ENCODE measurements around the gene LRP1B. TPM values are rescaled to one million over a fixed set of nuclear protein-coding genes. Genes with fewer than 3 reads are reported as not detected.

LRP1B gene
- total RNA-seq, 1 experiment from 2014 or later = 0.52 TPM

- TF ChIP-seq HMGXB4 (CRISPR knock-in tag; IDR thresholded peaks at IDR 0.05) = no peak
- TF ChIP-seq GABPB1 (CRISPR knock-in tag; IDR thresholded peaks at IDR 0.05) = no peak
- TF ChIP-seq GRHL2 (CRISPR knock-in tag; IDR thresholded peaks at IDR 0.05; ENCODE audit: insufficient replicate concordance, severe bottlenecking) = no peak
- TF ChIP-seq ARID4B (CRISPR knock-in tag; IDR thresholded peaks at IDR 0.05; ENCODE audit: borderline replicate concordance) = no peak
- no peak for TF ChIP-seq ZNF416 (CRISPR knock-in tag; IDR thresholded peaks at IDR 0.05)
- no peak for TF ChIP-seq NR2C2 (CRISPR knock-in tag; IDR thresholded peaks at IDR 0.05)
These were observed 230.0 kb downstream of the LRP1B start (continued) for GRCh38 chr2:141900826-141901225.

- ChIA-PET POLR2A (no interaction called here), CTCF (no interaction called here)
- ATAC-seq (0 out of 2 replicates have a peak, but pooled peaks have one; percentile 36), DNase-seq (ENCODE audit: low spot score) (no peak)
- Mint-ChIP-seq H3K9me3 (no peaks in the 10 kb centered on the region), H3K4me3 (no peak overlapping the region), H3K36me3 (no peaks in the 10 kb centered on the region), H3K27ac (no peak overlapping the region), H3K27me3 (ENCODE audit: low read depth) (no peaks in the 10 kb centered on the region), H3K4me1 (peaks cover 14% of the 10 kb centered on the region)
- TF ChIP-seq IRF2 (CRISPR knock-in tag; IDR thresholded peaks at IDR 0.05; ENCODE audit: borderline replicate concordance, low read depth) (no peak), PREB (CRISPR knock-in tag; IDR thresholded peaks at IDR 0.05; ENCODE audit: borderline replicate concordance) (no peak), GABPB1 (CRISPR knock-in tag; IDR thresholded peaks at IDR 0.05) (no peak), ARID4B (CRISPR knock-in tag; IDR thresholded peaks at IDR 0.05; ENCODE audit: borderline replicate concordance) (no peak), ATF2 (CRISPR knock-in tag; IDR thresholded peaks at IDR 0.05; ENCODE audit: borderline replicate concordance, low read depth) (no peak), ZNF423 (CRISPR knock-in tag; IDR thresholded peaks at IDR 0.05) (no peak), SP1 (CRISPR knock-in tag; conservative IDR thresholded peaks at IDR 0.05) (no peak), JUN (CRISPR knock-in tag; IDR thresholded peaks at IDR 0.05) (no peak), ZNF532 (CRISPR knock-in tag; IDR thresholded peaks at IDR 0.05; ENCODE audit: borderline replicate concordance) (no peak), ZNF512 (CRISPR knock-in tag; IDR thresholded peaks at IDR 0.05; ENCODE audit: borderline replicate concordance) (no peak), PRRX2 (CRISPR knock-in tag; IDR thresholded peaks at IDR 0.05) (no peak), FOXJ3 (CRISPR knock-in tag; IDR thresholded peaks at IDR 0.05; ENCODE audit: borderline replicate concordance) (no peak)
These were observed 231.1 kb downstream of the LRP1B start for GRCh38 chr2:141899740-141900139.

Data from WTC11 (cell line).